WI38 (cell line): ENCODE measurements around the gene SNED1.

Experiments
- H3K4me3 ChIP-seq: 2 replicates; pipeline ENCODE4 v1.5.1; 2011; ENCODE audit warnings: low read depth, mild to moderate bottlenecking, control low read depth, low read length
- TF ChIP-seq, protein P1 (sequence below): IDR thresholded peaks from 2 replicates; pipeline ENCODE4 v1.5.1; 2012; ENCODE audit warnings: low read depth, mild to moderate bottlenecking, control low read depth, low read length

The SNED1 gene

GRCh38 chr2:241043581-241043980 is 45.2 kb downstream of the SNED1 start:
- TF ChIP-seq, protein P1, sequence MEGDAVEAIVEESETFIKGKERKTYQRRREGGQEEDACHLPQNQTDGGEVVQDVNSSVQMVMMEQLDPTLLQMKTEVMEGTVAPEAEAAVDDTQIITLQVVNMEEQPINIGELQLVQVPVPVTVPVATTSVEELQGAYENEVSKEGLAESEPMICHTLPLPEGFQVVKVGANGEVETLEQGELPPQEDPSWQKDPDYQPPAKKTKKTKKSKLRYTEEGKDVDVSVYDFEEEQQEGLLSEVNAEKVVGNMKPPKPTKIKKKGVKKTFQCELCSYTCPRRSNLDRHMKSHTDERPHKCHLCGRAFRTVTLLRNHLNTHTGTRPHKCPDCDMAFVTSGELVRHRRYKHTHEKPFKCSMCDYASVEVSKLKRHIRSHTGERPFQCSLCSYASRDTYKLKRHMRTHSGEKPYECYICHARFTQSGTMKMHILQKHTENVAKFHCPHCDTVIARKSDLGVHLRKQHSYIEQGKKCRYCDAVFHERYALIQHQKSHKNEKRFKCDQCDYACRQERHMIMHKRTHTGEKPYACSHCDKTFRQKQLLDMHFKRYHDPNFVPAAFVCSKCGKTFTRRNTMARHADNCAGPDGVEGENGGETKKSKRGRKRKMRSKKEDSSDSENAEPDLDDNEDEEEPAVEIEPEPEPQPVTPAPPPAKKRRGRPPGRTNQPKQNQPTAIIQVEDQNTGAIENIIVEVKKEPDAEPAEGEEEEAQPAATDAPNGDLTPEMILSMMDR, result no peak
- no peak overlapping the region for H3K4me3 ChIP-seq

DNA sequence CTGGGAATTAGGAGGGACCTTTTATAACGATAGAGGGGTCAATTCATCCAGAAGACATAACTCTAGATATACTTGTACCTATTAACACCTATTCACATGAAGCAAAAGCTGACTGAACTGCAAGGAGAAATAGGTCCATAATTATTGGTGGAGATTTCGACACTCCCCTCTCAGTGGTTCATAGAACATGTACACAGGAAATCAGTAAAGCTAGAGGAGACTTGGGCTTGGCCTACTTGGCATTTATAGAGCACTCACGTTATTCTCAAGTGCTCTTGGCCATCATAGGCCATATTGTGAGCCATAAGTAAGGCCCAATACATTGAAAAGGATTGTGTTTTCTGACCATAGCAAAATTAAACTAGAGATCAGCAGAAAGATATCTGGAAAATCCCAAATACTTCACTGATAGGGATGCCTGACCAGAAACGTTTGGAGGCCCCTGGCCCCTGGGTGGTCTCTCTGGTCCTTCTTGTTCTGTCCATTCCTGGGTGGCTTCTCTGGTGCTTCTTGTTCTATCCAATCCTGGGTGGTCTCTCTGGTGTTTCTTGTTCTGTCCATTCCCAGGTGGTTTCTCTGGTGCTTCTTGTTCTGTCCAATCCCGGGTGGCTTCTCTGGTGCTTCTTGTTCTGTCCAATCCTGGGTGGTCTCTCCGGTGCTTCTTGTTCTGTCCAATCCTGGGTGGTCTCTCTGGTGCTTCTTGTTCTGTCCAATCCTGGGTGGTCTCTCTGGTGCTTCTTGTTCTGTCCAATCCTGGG is 49.0 kb downstream of the SNED1 start:
- TF ChIP-seq, protein P1, result no peak
- H3K4me3 ChIP-seq, result no peak overlapping the region

DNA sequence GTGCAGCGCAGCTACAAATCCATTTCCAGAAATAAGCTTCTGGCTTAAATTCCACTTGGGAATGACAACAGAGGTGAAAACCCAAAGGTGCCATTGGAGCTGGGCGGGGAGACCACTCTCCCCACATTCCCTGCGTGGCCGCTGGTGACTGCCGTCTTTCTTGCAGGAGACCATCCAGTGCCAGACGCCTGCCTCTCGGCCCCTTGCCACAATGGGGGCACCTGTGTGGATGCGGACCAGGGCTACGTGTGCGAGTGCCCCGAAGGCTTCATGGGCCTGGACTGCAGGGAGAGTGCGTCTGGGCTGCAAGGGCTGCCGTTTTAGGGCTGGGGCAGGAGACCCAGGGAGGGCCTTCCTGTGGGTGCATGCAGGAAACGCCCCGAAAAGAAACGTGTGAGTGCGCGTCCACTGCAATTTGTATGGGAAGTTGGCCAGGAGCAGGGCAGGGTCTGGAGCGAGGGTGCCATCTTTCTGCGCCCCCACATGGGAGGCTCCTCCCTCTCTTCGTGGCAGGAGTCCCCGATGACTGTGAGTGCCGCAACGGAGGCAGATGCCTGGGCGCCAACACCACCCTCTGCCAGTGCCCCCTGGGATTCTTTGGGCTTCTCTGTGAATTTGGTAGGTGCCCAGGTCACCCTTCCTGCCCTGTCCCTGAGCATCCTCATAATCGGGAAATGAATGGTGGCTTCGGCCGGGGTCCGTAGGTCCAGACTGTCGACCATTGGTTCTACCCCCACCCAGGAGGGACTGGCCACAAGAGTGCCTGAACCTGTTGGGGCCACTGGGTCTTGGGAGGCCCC is 49.9 kb downstream of the SNED1 start:
- TF ChIP-seq, protein P1, result no peak
- no peak overlapping the region for H3K4me3 ChIP-seq

- no peak overlapping the region for H3K4me3 ChIP-seq
- TF ChIP-seq, protein P1, result no peak
Measured at GRCh38 chr2:241048949-241049343, 50.5 kb downstream of the SNED1 start.

GRCh38 chr2:241049739-241050623 is 51.6 kb downstream of the SNED1 start:
- no peak overlapping the region for H3K4me3 ChIP-seq
- TF ChIP-seq, protein P1, result no peak

DNA sequence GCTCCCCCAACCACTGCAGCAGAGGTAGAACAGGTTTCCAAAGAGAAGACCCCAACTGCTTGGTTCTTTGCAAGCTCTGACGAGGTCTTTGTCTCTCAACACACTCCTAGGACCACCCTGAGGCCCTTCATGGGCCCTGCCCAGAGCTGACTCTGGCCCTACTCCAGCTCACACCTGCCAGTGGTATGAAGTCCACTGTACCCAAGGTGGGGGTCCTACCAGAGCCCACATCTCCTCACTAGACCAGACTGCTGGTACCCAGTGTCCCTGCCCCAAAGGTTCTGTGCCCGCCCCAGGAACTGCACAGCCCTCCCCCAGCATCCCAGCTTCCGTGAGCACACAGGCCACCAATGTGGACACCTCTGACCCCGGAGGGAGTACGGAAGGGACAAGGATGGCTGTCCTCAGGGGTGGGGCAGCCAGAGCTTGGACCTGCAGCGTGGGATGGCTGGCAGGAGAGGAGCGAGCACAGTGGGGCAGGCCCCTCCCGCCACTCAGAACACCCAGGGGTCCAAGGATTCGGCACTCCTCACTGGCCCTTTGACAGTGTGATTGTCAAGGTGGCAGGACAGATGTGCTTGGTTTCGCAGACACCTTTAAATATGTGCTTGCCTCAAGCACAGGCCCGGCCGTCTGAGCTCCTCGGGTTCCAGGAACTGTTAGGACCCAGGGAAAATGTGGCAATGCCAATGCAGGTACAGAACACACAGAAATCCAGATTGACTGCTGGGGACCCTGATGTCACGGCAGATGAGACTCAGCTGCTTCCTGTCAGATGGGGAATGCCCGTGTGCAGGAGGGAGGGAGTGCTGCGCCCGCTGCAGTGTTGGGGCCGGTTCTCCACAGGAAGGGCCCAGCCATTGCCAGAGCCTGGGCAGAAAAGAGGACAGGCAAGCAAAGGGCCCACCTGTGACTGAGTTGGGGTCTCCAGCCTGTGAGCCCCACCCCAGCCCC is 52.5 kb downstream of the SNED1 start:
- TF ChIP-seq, protein P1, result no peak
- no peak overlapping the region for H3K4me3 ChIP-seq
